Endothelial cell of umbilical vein (primary cell): ENCODE data around the gene ARF6. TPM values are rescaled to one million over a fixed set of nuclear protein-coding genes. Genes with fewer than 3 reads are reported as not detected.

Experiments
- BruUV-seq: library from RNA; stranded (reverse); fragments of 400-500 nt; replicated peaks from 2 replicates; lab custom pipeline; 2021; lab: Mats Ljungman, UMichigan
- CTCF ChIA-PET: fragments of 300-600, 350-600 bp; sonication (Branson Sonifier 250); formaldehyde crosslinking; loops from one replicate; lab custom pipeline; 2021; ENCODE audit warnings: antibody characterized with exemption, inconsistent platforms; lab: Charles Lee
- POLR2A ChIA-PET: fragments of 300-600, 350-600 bp; sonication (Branson Sonifier 250); formaldehyde crosslinking; loops from one replicate; lab custom pipeline; 2021; ENCODE audit warnings: antibody characterized with exemption, inconsistent platforms; lab: Charles Lee
- DNase-seq: peaks from one replicate; pipeline ENCODE4 v3.0.0-alpha.2; 2011; ENCODE audit warnings: low read depth, low spot score
- FAIRE-seq: peaks from 2 replicates; lab custom pipeline; 2011; peaks lifted over from hg19 to GRCh38; lab: Jason Lieb, UNC
- H2AFZ ChIP-seq: 2 replicates; pipeline ENCODE4 v1.6.0; 2012; ENCODE audit warnings: low read depth, low read length, control low read depth, inconsistent platforms
- H3K27ac ChIP-seq: 2 replicates; pipeline ENCODE4 v1.5.1; 2011; ENCODE audit warnings: low read depth, mild to moderate bottlenecking, control low read depth, low read length, moderate library complexity; ENCODE audit not compliant: insufficient read depth
- H3K27me3 ChIP-seq, 2 experiments: 2 replicates each; pipeline versions ENCODE4 v1.6.0 to v1.6.1; 2011; ENCODE audit warnings: low read length in 2 of 2, mixed read lengths in 1 of 2; ENCODE audit not compliant: control insufficient read depth in 2 of 2, insufficient read depth in 2 of 2
- H3K36me3 ChIP-seq, 2 experiments: 2 replicates in 1 of 2; 3 replicates in 1 of 2; pipeline ENCODE4 v1.5.1; 2011; ENCODE audit warnings: low read length in 2 of 2, mild to moderate bottlenecking in 1 of 2, moderate library complexity in 1 of 2; ENCODE audit not compliant: control insufficient read depth in 2 of 2, insufficient read depth in 2 of 2; ENCODE audit errors: extremely low read depth in 1 of 2
- H3K4me1 ChIP-seq: 3 replicates; pipeline ENCODE4 v1.5.1; 2011; ENCODE audit warnings: mild to moderate bottlenecking, low read length; ENCODE audit not compliant: control insufficient read depth, insufficient read depth; ENCODE audit errors: extremely low read depth
- H3K4me2 ChIP-seq: 2 replicates; pipeline ENCODE4 v1.6.1; 2011; ENCODE audit warnings: low read length, control low read depth, mixed read lengths; ENCODE audit not compliant: insufficient read depth
- H3K4me3 ChIP-seq, 3 experiments: fragments of 200-600 bp in 1 of 3; sonication (generic), shearing (Covaris generic) in 1 of 3; replicated peaks in 1 of 3; 2 replicates each; pipeline ENCODE4 v1.5.1; 2011 to 2016; ENCODE audit warnings: control low read depth in 3 of 3, low read length in 3 of 3, mild to moderate bottlenecking in 2 of 3, inconsistent platforms in 1 of 3, low read depth in 1 of 3, moderate library complexity in 1 of 3; ENCODE audit not compliant: insufficient read depth in 1 of 3
- H3K79me2 ChIP-seq: 2 replicates; pipeline ENCODE4 v1.6.0; 2012; ENCODE audit warnings: low read length, inconsistent platforms; ENCODE audit not compliant: control insufficient read depth, insufficient read depth
- H3K9ac ChIP-seq: replicated peaks from 2 replicates; pipeline ENCODE3; 2011; ENCODE audit warnings: low read length, control low read depth; ENCODE audit not compliant: insufficient read depth; ENCODE audit errors: extremely low read depth
- H3K9me1 ChIP-seq: replicated peaks from 3 replicates; pipeline ENCODE4 v1.6.0; 2011; ENCODE audit warnings: mild to moderate bottlenecking, low read length; ENCODE audit not compliant: control insufficient read depth, insufficient read depth; ENCODE audit errors: extremely low read depth
- H3K9me3 ChIP-seq: replicated peaks from 2 replicates; pipeline ENCODE4 v1.5.1; 2012; ENCODE audit warnings: low read length, inconsistent platforms; ENCODE audit not compliant: control insufficient read depth, insufficient read depth
- H4K20me1 ChIP-seq: replicated peaks from 2 replicates; pipeline ENCODE3; 2011; ENCODE audit warnings: mild to moderate bottlenecking, low read length; ENCODE audit not compliant: control insufficient read depth, insufficient read depth; ENCODE audit errors: extremely low read depth
- CTCF ChIP-seq, 2 donors: IDR thresholded peaks; 1 replicate in 1 of 2; 2 replicates in 1 of 2; pipeline ENCODE4 v1.5.1; 2011; ENCODE audit warnings: low read length in 2 of 2, mild to moderate bottlenecking in 2 of 2, moderate library complexity in 2 of 2, control low read depth in 1 of 2, inconsistent platforms in 1 of 2, low read depth in 1 of 2; ENCODE audit not compliant: insufficient read depth in 1 of 2; ENCODE audit errors: extremely low read depth in 1 of 2
- EZH2 ChIP-seq: IDR thresholded peaks from 2 replicates; pipeline ENCODE4 v1.6.1; 2012; ENCODE audit warnings: borderline replicate concordance, low read depth, mild to moderate bottlenecking, moderate library complexity, low read length, inconsistent platforms; ENCODE audit not compliant: severe bottlenecking
- FOS ChIP-seq: IDR thresholded peaks from 2 replicates; pipeline ENCODE4 v1.6.1; 2011; ENCODE audit warnings: mild to moderate bottlenecking, low read length, moderate library complexity, borderline replicate concordance; ENCODE audit not compliant: insufficient read depth
- GATA2 ChIP-seq: IDR thresholded peaks from 2 replicates; pipeline ENCODE4 v1.7.0; 2011; ENCODE audit warnings: low read depth, mild to moderate bottlenecking, moderate library complexity, mixed read lengths, low read length; ENCODE audit not compliant: insufficient read length, insufficient read depth
- JUN ChIP-seq: IDR thresholded peaks from 2 replicates; pipeline ENCODE4 v1.6.1; 2011; ENCODE audit warnings: borderline replicate concordance, low read depth; ENCODE audit not compliant: insufficient read length, insufficient read depth
- MAX ChIP-seq: IDR thresholded peaks from 2 replicates; pipeline ENCODE4 v1.6.1; 2011; ENCODE audit not compliant: insufficient read depth, insufficient read length
- MYC ChIP-seq: IDR thresholded peaks from one replicate; pipeline ENCODE4 v1.6.1; 2011; ENCODE audit warnings: mild to moderate bottlenecking, low read depth, low read length
- POLR2A ChIP-seq: IDR thresholded peaks from 2 replicates; pipeline ENCODE4 v1.6.1; 2012; ENCODE audit warnings: low read depth, mild to moderate bottlenecking, control low read depth, low read length
- POLR2AphosphoS5 ChIP-seq: IDR thresholded peaks from 2 replicates; pipeline ENCODE4 v1.6.1; 2012; ENCODE audit warnings: low read depth, mild to moderate bottlenecking, control low read depth, low read length, moderate library complexity; ENCODE audit not compliant: insufficient read depth
- dilution Hi-C: fragments of 300-500 bp; cut with MboI; formaldehyde crosslinking; loops from one replicate; pipeline ENCODE4 v1.15.0; 2019; ENCODE audit warnings: low sequenced_read_pairs; ENCODE audit not compliant: extremely low pct_ligation_motif_present
- intact Hi-C: fragments of 100-400 bp; cut with micrococcal nuclease; formaldehyde crosslinking; loops from one replicate; pipeline ENCODE4 v1.10.0; 2022
- polyA plus RNA-seq, 4 experiments: library from polyadenylated mRNA; depleted of rRNA in 3 of 4; stranded (reverse) in 3 of 4; unstranded in 1 of 4; fragments of >200 nt; gene quantifications; 2 replicates each; pipeline versions ENCODE4 v1.2.1 to v1.2.3, GENCODE V29; 2011 to 2012; ENCODE audit warnings: missing spikeins in 1 of 4
- total RNA-seq: library from RNA; stranded (reverse); gene quantifications from 2 replicates; pipeline ENCODE4 v1.2.3, GENCODE V29; 2021

The ARF6 gene
- total and polyA plus RNA-seq, 2 donors (not counting 3 experiments of a cell fraction or from before 2014, with no cell fraction given), result 21.7 to 73.6 TPM

GRCh38 chr14:49882826-49883694, 9.8 kb upstream of the ARF6 start:
- DNase-seq (no peak), FAIRE-seq (no peak)
- Histone ChIP-seq H3K79me2 (no peaks in the 10 kb centered on the region), H3K4me3 (no peak overlapping the region), H3K27me3 (no peaks in the 10 kb centered on the region), H3K4me2 (no peak overlapping the region), H3K9ac (no peak overlapping the region), H4K20me1 (no peaks in the 10 kb centered on the region), H3K27ac (no peak overlapping the region), H3K9me3 (no peaks in the 10 kb centered on the region), H2AFZ (no peak overlapping the region), H3K4me1 (no peaks in the 10 kb centered on the region), H3K9me1 (no peaks in the 10 kb centered on the region), H3K36me3 (no peaks in the 10 kb centered on the region)
- BruUV-seq, result no TSS peak
- TF ChIP-seq MAX, result no peak
- no peak for TF ChIP-seq MYC
- TF ChIP-seq POLR2A, result no peak
- TF ChIP-seq EZH2, result no peak
- no peak for TF ChIP-seq GATA2
- no peak for TF ChIP-seq FOS
- no peak for TF ChIP-seq JUN
- no peak for TF ChIP-seq POLR2AphosphoS5
- no peak for TF ChIP-seq CTCF (IDR thresholded peaks at IDR 0.05; ENCODE audit: extremely low read depth in 1 of 2, insufficient read depth in 1 of 2, low read depth in 1 of 2, low read length in 2 of 2)
- CTCF ChIA-PET, result no interaction called here
- POLR2A ChIA-PET, result no interaction called here
- dilution Hi-C loops (no loop called here), intact Hi-C loops (no loop called here)
